ENCODE measurements around the gene NOTCH4. TPM values are rescaled to one million over a fixed set of nuclear protein-coding genes. Genes with fewer than 3 reads are reported as not detected.
A peak's percentile ranks its signal among the peaks of the same experiment; 100 is the strongest.

The NOTCH4 gene
- total and polyA plus RNA-seq, 9 of the 15 experiments (the other 6 are each of a cell fraction or from before 2014, with no cell fraction given) = 0.24 to 4.3 (median 1.7) TPM

- FAIRE-seq = peak; percentile 92
- no peak overlapping the region for H3K4me2 ChIP-seq (ENCODE audit: insufficient read depth, low read length)
- ChIA-PET POLR2A (interaction anchor here (0.5 to 0.8 kb wide), 3 partner anchors 10 to 342 kb away, joined by 3 to 5 read pairs (median 3); no protein-coding TSS in a partner anchor), CTCF (ENCODE audit: low intra/inter-chr PET ratio) (interaction anchor here (0.6 to 1.9 kb wide), 3 partner anchors 168 to 552 kb away, joined by 3 to 12 read pairs (median 3); no protein-coding TSS in a partner anchor)
- no peaks in the 10 kb centered on the region for H4K20me1 ChIP-seq (replicated peaks; ENCODE audit: control insufficient read depth, insufficient read depth, low read length)
- H3K4me3 ChIP-seq = no peak overlapping the region
- BruUV-seq (replicated peaks) = no TSS peak
- H3K27me3 ChIP-seq (ENCODE audit: control insufficient read depth in 2 of 2, insufficient read depth in 2 of 2, low read length in 2 of 2) = peaks cover 5 to 13% of the 10 kb centered on the region in 2 experiments; a peak in 4 of 5 replicates
- no peak overlapping the region; a peak in 1 of 4 replicates for H3K9ac ChIP-seq (ENCODE audit: insufficient read depth in 1 of 2, low read depth in 2 of 2, low read length in 2 of 2)
- in situ Hi-C loops (cut with MboI) = loop anchor here (5.0 kb wide), 1 partner anchor 547 kb away; no protein-coding TSS in a partner anchor
- peak; percentile 90 to 97 (median 96) for DNase-seq (ENCODE audit: extremely low read depth in 1 of 4, low spot score in 3 of 4)
- WGBS (ENCODE audit: insufficient coverage, low coverage, missing lambda C conversion rate) = under 1% methylated on average over 14 of the region's 14 CpGs
- no peaks in the 10 kb centered on the region for H3K9me1 ChIP-seq (ENCODE audit: control insufficient read depth, insufficient read depth, low read length)
- peak overlapping the region; percentile 46; the same call in 1 of the 2 replicates for H2AFZ ChIP-seq (ENCODE audit: low read depth, low read length)
- H3K27ac ChIP-seq (ENCODE audit: extremely low read depth, low read depth, low read length) = no peak overlapping the region
- no peaks in the 10 kb centered on the region for H3K79me2 ChIP-seq (ENCODE audit: control insufficient read depth, insufficient read depth, low read length)
- intact Hi-C loops (cut with micrococcal nuclease) = loop anchor here (2.0 to 5.0 kb wide), 4 partner anchors 126 to 552 kb away; no protein-coding TSS in a partner anchor
- no peaks in the 10 kb centered on the region for H3K36me3 ChIP-seq (ENCODE audit: control insufficient read depth, insufficient read depth, low read length)
- 0 out of 2 replicates have a peak, but pooled peaks cover 3% of the 10 kb centered on the region for H3K9me3 ChIP-seq (replicated peaks; ENCODE audit: control insufficient read depth, insufficient read depth, low read depth, low read length)
- H3K4me1 ChIP-seq (replicated peaks in 1 of 2; ENCODE audit: control insufficient read depth in 2 of 2, insufficient read depth in 2 of 2, low read length in 2 of 2) = no peaks in the 10 kb centered on the region
- ATAC-seq = peak; percentile 97
- TF ChIP-seq SRSF7 (optimal IDR thresholded peaks at IDR 0.05; ENCODE audit: low read depth, low read length) = no peak
- TF ChIP-seq GTF2B (IDR thresholded peaks at IDR 0.05; ENCODE audit: extremely low read depth, insufficient read length) = no peak
- TF ChIP-seq ARID1B (IDR thresholded peaks at IDR 0.05) = 0 out of 2 replicates have a peak, but pooled peaks have one; percentile 13
- peak; percentile 16; the same call in 1 of the 2 replicates for TF ChIP-seq SMARCE1 (IDR thresholded peaks at IDR 0.05)
- no peak for TF ChIP-seq E2F3 (CRISPR knock-in tag; IDR thresholded peaks at IDR 0.05)
- TF ChIP-seq RUNX1 (IDR thresholded peaks at IDR 0.05; ENCODE audit: low read depth) = no peak
- TF ChIP-seq ZNF24 (IDR thresholded peaks at IDR 0.05) = peak; percentile 26; the same call in 1 of the 2 replicates
- TF ChIP-seq CREBBP (IDR thresholded peaks at IDR 0.05; ENCODE audit: low read depth, low read length) = no peak
- TF ChIP-seq TEAD4 (IDR thresholded peaks at IDR 0.05; ENCODE audit: low read length) = no peak
- TF ChIP-seq TEAD4 (CRISPR knock-in tag; IDR thresholded peaks at IDR 0.05; ENCODE audit: borderline replicate concordance) = no peak
- peak; percentile 43; the same call in 1 of the 2 replicates for TF ChIP-seq ATF7 (IDR thresholded peaks at IDR 0.05)
- no peak for TF ChIP-seq HBP1 (CRISPR knock-in tag; IDR thresholded peaks at IDR 0.05)
- TF ChIP-seq KAT8 (IDR thresholded peaks at IDR 0.05; ENCODE audit: low read depth) = no peak
- TF ChIP-seq, protein P1, sequence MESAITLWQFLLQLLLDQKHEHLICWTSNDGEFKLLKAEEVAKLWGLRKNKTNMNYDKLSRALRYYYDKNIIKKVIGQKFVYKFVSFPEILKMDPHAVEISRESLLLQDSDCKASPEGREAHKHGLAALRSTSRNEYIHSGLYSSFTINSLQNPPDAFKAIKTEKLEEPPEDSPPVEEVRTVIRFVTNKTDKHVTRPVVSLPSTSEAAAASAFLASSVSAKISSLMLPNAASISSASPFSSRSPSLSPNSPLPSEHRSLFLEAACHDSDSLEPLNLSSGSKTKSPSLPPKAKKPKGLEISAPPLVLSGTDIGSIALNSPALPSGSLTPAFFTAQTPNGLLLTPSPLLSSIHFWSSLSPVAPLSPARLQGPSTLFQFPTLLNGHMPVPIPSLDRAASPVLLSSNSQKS (CRISPR knock-in tag; IDR thresholded peaks at IDR 0.05) = no peak
- no peak for TF ChIP-seq ZNF780A (CRISPR knock-in tag; IDR thresholded peaks at IDR 0.05)
- TF ChIP-seq MNT (conservative IDR thresholded peaks at IDR 0.05) = peak; percentile 76 to 79
- TF ChIP-seq CBFA2T2 (conservative IDR thresholded peaks at IDR 0.05) = no peak
- no peak for TF ChIP-seq DIDO1 (tag; IDR thresholded peaks at IDR 0.05; ENCODE audit: low read depth)
- no peak for TF ChIP-seq ZFP36 (IDR thresholded peaks at IDR 0.05; ENCODE audit: low read depth, low read length, partially characterized antibody)
These were observed 21.1 kb upstream of the NOTCH4 start for GRCh38 chr6:32244946-32245398.

Data from K562 (cell line).